ENCODE measurements around the gene OTOGL.

Gene OTOGL

GRCh38 chr12:80233926-80234325 is 134.6 kb downstream of the OTOGL start:
- Histone ChIP-seq H3K9me2 (replicated peaks; ENCODE audit: control insufficient read depth, low read length) (no peaks in the 10 kb centered on the region), H3K36me3 (ENCODE audit: control insufficient read depth, low read length) (no peaks in the 10 kb centered on the region), H3K9me3 (ENCODE audit: control insufficient read depth, insufficient read depth, low read length) (no peaks in the 10 kb centered on the region), H3K27me3 (ENCODE audit: control insufficient read depth, low read length) (no peaks in the 10 kb centered on the region), H4K20me1 (ENCODE audit: control insufficient read depth, insufficient read depth, low read depth, low read length) (no peaks in the 10 kb centered on the region), H3K4me3 (ENCODE audit: low read length) (no peak overlapping the region), H3K4me1 (ENCODE audit: control insufficient read depth, low read length) (no peaks in the 10 kb centered on the region), H3F3A (ENCODE audit: control insufficient read depth, insufficient read depth) (no peaks in the 10 kb centered on the region), H3K79me2 (ENCODE audit: control insufficient read depth, low read length) (no peaks in the 10 kb centered on the region), H3K4me2 (ENCODE audit: low read length) (no peak overlapping the region), H3K27ac (ENCODE audit: low read depth, low read length) (no peak overlapping the region)
- TF ChIP-seq, protein P1, sequence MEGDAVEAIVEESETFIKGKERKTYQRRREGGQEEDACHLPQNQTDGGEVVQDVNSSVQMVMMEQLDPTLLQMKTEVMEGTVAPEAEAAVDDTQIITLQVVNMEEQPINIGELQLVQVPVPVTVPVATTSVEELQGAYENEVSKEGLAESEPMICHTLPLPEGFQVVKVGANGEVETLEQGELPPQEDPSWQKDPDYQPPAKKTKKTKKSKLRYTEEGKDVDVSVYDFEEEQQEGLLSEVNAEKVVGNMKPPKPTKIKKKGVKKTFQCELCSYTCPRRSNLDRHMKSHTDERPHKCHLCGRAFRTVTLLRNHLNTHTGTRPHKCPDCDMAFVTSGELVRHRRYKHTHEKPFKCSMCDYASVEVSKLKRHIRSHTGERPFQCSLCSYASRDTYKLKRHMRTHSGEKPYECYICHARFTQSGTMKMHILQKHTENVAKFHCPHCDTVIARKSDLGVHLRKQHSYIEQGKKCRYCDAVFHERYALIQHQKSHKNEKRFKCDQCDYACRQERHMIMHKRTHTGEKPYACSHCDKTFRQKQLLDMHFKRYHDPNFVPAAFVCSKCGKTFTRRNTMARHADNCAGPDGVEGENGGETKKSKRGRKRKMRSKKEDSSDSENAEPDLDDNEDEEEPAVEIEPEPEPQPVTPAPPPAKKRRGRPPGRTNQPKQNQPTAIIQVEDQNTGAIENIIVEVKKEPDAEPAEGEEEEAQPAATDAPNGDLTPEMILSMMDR (IDR thresholded peaks at IDR 0.05; ENCODE audit: low read depth, low read length, poor library complexity, severe bottlenecking): no peak
- TF ChIP-seq EZH2phosphoT487 (IDR thresholded peaks at IDR 0.05; ENCODE audit: borderline replicate concordance, low read length): no peak

DNA sequence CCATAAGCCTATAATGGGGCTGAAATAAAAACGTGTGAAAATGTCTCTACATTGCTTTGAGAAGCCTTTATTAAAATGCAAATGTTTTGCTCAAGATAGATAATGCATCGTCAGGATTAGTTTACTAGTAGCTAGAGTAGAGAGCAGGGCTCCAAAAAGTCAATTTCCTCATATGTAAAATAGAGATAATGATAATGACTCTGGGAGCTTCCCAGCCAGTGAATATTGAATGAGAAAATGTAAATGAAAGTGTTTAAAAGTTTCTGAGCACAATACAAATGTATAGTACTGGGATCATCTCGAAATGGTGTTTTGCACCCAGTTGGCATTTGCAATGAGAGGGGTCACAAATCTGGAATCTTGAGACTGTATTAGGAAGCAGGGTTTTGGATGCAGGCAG is 135.3 kb downstream of the OTOGL start:
- Histone ChIP-seq H3K9me2 (replicated peaks; ENCODE audit: control insufficient read depth, low read length) (no peaks in the 10 kb centered on the region), H3F3A (ENCODE audit: control insufficient read depth, insufficient read depth) (no peaks in the 10 kb centered on the region), H3K4me3 (ENCODE audit: low read length) (no peak overlapping the region), H3K27ac (ENCODE audit: low read depth, low read length) (no peak overlapping the region), H3K4me2 (ENCODE audit: low read length) (no peak overlapping the region), H4K20me1 (ENCODE audit: control insufficient read depth, insufficient read depth, low read depth, low read length) (no peaks in the 10 kb centered on the region), H3K79me2 (ENCODE audit: control insufficient read depth, low read length) (no peaks in the 10 kb centered on the region), H3K4me1 (ENCODE audit: control insufficient read depth, low read length) (no peaks in the 10 kb centered on the region), H3K27me3 (ENCODE audit: control insufficient read depth, low read length) (no peaks in the 10 kb centered on the region), H3K9me3 (ENCODE audit: control insufficient read depth, insufficient read depth, low read length) (no peaks in the 10 kb centered on the region), H3K36me3 (ENCODE audit: control insufficient read depth, low read length) (no peaks in the 10 kb centered on the region)
- TF ChIP-seq, protein P1 (IDR thresholded peaks at IDR 0.05; ENCODE audit: low read depth, low read length, poor library complexity, severe bottlenecking): no peak
- TF ChIP-seq EZH2phosphoT487 (IDR thresholded peaks at IDR 0.05; ENCODE audit: borderline replicate concordance, low read length): no peak

- Histone ChIP-seq H3K79me2 (ENCODE audit: control insufficient read depth, low read length) (no peaks in the 10 kb centered on the region), H3K36me3 (ENCODE audit: control insufficient read depth, low read length) (no peaks in the 10 kb centered on the region), H4K20me1 (ENCODE audit: control insufficient read depth, insufficient read depth, low read depth, low read length) (no peaks in the 10 kb centered on the region), H3K4me3 (ENCODE audit: low read length) (no peak overlapping the region), H3K9me2 (replicated peaks; ENCODE audit: control insufficient read depth, low read length) (no peaks in the 10 kb centered on the region), H3K9me3 (ENCODE audit: control insufficient read depth, insufficient read depth, low read length) (no peaks in the 10 kb centered on the region), H3K27ac (ENCODE audit: low read depth, low read length) (no peak overlapping the region), H3K4me2 (ENCODE audit: low read length) (no peak overlapping the region), H3K27me3 (ENCODE audit: control insufficient read depth, low read length) (no peaks in the 10 kb centered on the region), H3F3A (ENCODE audit: control insufficient read depth, insufficient read depth) (no peaks in the 10 kb centered on the region), H3K4me1 (ENCODE audit: control insufficient read depth, low read length) (no peaks in the 10 kb centered on the region)
- no peak for TF ChIP-seq EZH2phosphoT487 (IDR thresholded peaks at IDR 0.05; ENCODE audit: borderline replicate concordance, low read length)
- TF ChIP-seq, protein P1 (IDR thresholded peaks at IDR 0.05; ENCODE audit: low read depth, low read length, poor library complexity, severe bottlenecking): no peak
Observed at GRCh38 chr12:80235944-80236343, 136.6 kb downstream of the OTOGL start.

- Histone ChIP-seq H3F3A (ENCODE audit: control insufficient read depth, insufficient read depth) (no peaks in the 10 kb centered on the region), H3K4me3 (ENCODE audit: low read length) (no peak overlapping the region), H3K9me3 (ENCODE audit: control insufficient read depth, insufficient read depth, low read length) (no peaks in the 10 kb centered on the region), H3K4me1 (ENCODE audit: control insufficient read depth, low read length) (no peaks in the 10 kb centered on the region), H3K27ac (ENCODE audit: low read depth, low read length) (no peak overlapping the region), H3K9me2 (replicated peaks; ENCODE audit: control insufficient read depth, low read length) (no peaks in the 10 kb centered on the region), H3K79me2 (ENCODE audit: control insufficient read depth, low read length) (no peaks in the 10 kb centered on the region), H3K4me2 (ENCODE audit: low read length) (no peak overlapping the region), H4K20me1 (ENCODE audit: control insufficient read depth, insufficient read depth, low read depth, low read length) (no peaks in the 10 kb centered on the region), H3K27me3 (ENCODE audit: control insufficient read depth, low read length) (no peaks in the 10 kb centered on the region), H3K36me3 (ENCODE audit: control insufficient read depth, low read length) (no peaks in the 10 kb centered on the region)
- TF ChIP-seq, protein P1 (IDR thresholded peaks at IDR 0.05; ENCODE audit: low read depth, low read length, poor library complexity, severe bottlenecking): no peak
- TF ChIP-seq EZH2phosphoT487 (IDR thresholded peaks at IDR 0.05; ENCODE audit: borderline replicate concordance, low read length): no peak
Observed at GRCh38 chr12:80239867-80240266, 140.5 kb downstream of the OTOGL start.
